Upper lobe of right lung (tissue), 1 donor: ENCODE data around the gene TTC7B. TPM values are rescaled to one million over a fixed set of nuclear protein-coding genes. Genes with fewer than 3 reads are reported as not detected.
A peak's percentile ranks its signal among the peaks of the same experiment; 100 is the strongest.

Experiments
- ATAC-seq: fragments of 200-7000 bp; cut with Tn5 transposase; one replicate; pipeline ENCODE4 v1.9.1; 2020; ENCODE audit warnings: mild to moderate bottlenecking, moderate library complexity
- DNase-seq: peaks from one replicate; pipeline ENCODE4 v3.0.0-alpha.2; 2020
- H3K27ac ChIP-seq: fragments of 200-600 bp; one replicate; pipeline ENCODE4 v1.8.0; 2022
- H3K27me3 ChIP-seq: fragments of 200-600 bp; one replicate; pipeline ENCODE4 v1.8.0; 2022; ENCODE audit warnings: mild to moderate bottlenecking
- H3K36me3 ChIP-seq: fragments of 200-600 bp; one replicate; pipeline ENCODE4 v1.8.0; 2022
- H3K4me1 ChIP-seq: fragments of 200-600 bp; one replicate; pipeline ENCODE4 v1.8.0; 2022
- H3K4me3 ChIP-seq: fragments of 200-600 bp; one replicate; pipeline ENCODE4 v1.8.0; 2022; ENCODE audit warnings: mild to moderate bottlenecking
- H3K9me3 ChIP-seq: fragments of 200-600 bp; one replicate; pipeline ENCODE4 v1.8.0; 2022
- intact Hi-C: fragments of 100-400 bp; cut with DNase I; formaldehyde crosslinking; loops from one replicate; pipeline ENCODE4 v1.11.0; 2022
- total RNA-seq: library from RNA; stranded (reverse); fragmentation: NEBNext Ultra II Directional; extraction: Animal tissue kit (Norgen Biotek cat#: 25700); gene quantifications from one replicate; pipeline ENCODE4 v1.2.1, GENCODE V29; 2021
- TF ChIP-seq, protein P1 (sequence below): fragments of 200-600 bp; IDR thresholded peaks from one replicate; pipeline ENCODE4 v1.8.0; 2022; ENCODE audit warnings: antibody characterized with exemption
- donor health status: DM: no; HTN: yes; CAD: no; lungs with severe emphysema.

Gene TTC7B
- total RNA-seq, 1 donor from 2014 or later: 41.5 TPM

DNA sequence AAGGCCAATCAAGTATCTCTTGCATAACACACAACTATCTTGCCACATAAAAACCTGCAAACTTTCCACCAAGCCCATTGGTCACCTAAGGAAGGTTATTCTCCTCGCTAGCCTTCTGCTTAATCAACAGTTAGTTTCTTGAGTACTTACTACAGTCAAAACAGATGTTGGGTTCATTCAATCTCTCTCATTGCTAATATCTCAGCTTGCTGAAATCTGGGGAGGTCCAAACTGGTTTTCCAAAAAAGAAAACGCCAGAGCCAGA, 74.6 kb downstream of the TTC7B start:
- no peaks in the 10 kb centered on the region for H3K36me3 ChIP-seq
- H3K4me3 ChIP-seq: no peak overlapping the region
- ATAC-seq (no peak), DNase-seq (no peak)
- H3K9me3 ChIP-seq: no peaks in the 10 kb centered on the region
- intact Hi-C loops: no loop called here
- H3K27ac ChIP-seq: no peak overlapping the region
- no peaks in the 10 kb centered on the region for H3K27me3 ChIP-seq
- TF ChIP-seq, protein P1, sequence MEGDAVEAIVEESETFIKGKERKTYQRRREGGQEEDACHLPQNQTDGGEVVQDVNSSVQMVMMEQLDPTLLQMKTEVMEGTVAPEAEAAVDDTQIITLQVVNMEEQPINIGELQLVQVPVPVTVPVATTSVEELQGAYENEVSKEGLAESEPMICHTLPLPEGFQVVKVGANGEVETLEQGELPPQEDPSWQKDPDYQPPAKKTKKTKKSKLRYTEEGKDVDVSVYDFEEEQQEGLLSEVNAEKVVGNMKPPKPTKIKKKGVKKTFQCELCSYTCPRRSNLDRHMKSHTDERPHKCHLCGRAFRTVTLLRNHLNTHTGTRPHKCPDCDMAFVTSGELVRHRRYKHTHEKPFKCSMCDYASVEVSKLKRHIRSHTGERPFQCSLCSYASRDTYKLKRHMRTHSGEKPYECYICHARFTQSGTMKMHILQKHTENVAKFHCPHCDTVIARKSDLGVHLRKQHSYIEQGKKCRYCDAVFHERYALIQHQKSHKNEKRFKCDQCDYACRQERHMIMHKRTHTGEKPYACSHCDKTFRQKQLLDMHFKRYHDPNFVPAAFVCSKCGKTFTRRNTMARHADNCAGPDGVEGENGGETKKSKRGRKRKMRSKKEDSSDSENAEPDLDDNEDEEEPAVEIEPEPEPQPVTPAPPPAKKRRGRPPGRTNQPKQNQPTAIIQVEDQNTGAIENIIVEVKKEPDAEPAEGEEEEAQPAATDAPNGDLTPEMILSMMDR: no peak
- H3K4me1 ChIP-seq: no peaks in the 10 kb centered on the region

DNA sequence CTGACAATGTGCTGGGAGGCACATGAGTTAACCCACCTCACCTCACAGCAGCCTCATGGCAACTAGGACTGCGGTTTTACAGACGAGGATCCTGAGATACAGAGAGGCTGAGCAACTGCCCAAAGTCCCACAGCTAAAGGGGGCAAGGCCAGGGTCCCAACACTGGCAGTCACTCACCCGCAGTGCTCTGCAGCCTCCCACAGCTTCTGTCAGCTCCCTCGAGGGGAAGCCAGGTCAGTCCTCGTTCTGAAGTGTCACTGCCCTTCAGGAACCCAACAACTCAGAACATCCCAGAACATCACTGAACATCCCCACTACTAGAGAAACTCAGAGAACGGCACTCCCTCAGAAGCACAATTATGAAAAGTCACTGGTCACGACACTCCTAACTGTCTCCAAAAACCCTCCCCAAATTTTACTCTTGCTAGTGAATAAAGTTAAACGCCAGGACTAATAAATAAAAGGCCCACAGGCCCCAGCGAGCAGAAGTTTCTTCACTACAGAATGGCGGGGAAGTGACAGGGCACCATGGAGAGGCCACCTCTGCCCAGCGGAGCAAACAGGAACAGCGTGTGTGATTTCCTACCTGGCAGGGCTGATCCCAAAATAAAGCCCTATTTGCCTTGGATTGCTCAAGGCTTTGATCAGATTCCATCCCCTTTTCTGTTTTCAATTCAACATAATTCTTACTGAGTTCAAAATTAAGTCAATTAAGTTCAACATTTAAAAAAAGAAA, 75.1 kb downstream of the TTC7B start:
- intact Hi-C loops: no loop called here
- Histone ChIP-seq H3K36me3 (no peaks in the 10 kb centered on the region), H3K27me3 (no peaks in the 10 kb centered on the region), H3K4me3 (no peak overlapping the region), H3K4me1 (no peaks in the 10 kb centered on the region), H3K9me3 (no peaks in the 10 kb centered on the region), H3K27ac (no peak overlapping the region)
- ATAC-seq (no peak), DNase-seq (no peak)
- TF ChIP-seq, protein P1: no peak

DNA sequence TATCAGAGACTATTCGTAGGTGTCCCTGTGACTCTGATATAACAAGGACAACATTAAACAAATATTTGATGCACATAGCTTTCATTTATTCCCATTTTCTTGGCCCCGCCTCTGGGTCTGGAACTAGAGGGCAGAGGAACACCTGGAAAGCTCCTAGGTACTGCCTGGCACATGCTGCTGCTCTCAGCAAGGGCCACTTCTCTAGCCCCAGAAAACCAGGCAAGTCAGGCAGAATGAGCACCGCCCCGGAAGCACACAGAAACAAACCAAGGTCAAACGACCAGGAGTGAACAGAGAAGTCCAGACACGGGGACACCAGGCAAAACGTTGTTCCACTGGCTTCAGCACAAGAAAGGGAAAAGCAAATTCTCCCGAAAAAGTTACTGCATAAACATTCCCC, 76.1 kb downstream of the TTC7B start:
- Histone ChIP-seq H3K36me3 (no peaks in the 10 kb centered on the region), H3K27me3 (no peaks in the 10 kb centered on the region), H3K4me1 (no peaks in the 10 kb centered on the region), H3K9me3 (no peaks in the 10 kb centered on the region), H3K4me3 (no peak overlapping the region), H3K27ac (no peak overlapping the region)
- DNase-seq: no peak
- TF ChIP-seq, protein P1: no peak
- intact Hi-C loops: no loop called here
- no peak for ATAC-seq

DNA sequence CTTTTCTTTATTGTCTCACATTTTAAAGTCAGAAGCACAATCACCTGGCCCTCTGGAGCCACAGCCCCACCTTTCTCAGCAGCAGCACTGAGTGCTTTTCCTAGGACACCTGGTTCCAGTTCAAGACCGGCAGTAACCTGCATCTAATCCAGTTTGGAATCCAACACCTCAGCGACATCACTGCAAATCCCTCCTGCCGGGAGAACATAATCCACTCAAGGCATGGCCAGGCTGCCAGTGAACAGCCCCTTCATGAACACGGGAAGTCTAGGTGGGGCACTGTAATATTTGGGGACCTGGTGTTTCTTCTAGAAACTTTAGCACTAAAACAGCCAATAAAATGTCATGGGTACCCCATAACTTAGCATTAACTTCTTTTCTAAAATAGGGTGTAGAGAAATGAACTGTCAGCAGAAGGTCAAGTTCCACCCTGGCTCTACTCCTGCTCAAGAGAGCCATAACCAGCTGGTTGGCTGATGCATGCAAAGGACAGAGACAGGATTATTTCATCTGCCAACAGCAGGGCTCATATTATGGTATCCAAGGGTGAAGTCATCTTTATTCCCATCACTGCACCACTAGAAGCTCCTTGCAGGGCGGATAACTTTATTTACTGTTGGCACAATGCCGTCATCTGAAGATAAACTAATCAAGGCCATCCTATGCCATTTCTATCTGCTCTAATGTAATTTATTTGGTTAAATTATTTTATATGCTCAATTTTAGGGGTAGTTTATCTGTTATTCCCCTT, 76.7 kb downstream of the TTC7B start:
- Histone ChIP-seq H3K36me3 (no peaks in the 10 kb centered on the region), H3K4me3 (no peak overlapping the region), H3K4me1 (no peaks in the 10 kb centered on the region), H3K27me3 (no peaks in the 10 kb centered on the region), H3K27ac (peak overlapping the region; percentile 28), H3K9me3 (no peaks in the 10 kb centered on the region)
- TF ChIP-seq, protein P1: no peak
- DNase-seq (no peak), ATAC-seq (no peak)
- intact Hi-C loops: no loop called here

DNA sequence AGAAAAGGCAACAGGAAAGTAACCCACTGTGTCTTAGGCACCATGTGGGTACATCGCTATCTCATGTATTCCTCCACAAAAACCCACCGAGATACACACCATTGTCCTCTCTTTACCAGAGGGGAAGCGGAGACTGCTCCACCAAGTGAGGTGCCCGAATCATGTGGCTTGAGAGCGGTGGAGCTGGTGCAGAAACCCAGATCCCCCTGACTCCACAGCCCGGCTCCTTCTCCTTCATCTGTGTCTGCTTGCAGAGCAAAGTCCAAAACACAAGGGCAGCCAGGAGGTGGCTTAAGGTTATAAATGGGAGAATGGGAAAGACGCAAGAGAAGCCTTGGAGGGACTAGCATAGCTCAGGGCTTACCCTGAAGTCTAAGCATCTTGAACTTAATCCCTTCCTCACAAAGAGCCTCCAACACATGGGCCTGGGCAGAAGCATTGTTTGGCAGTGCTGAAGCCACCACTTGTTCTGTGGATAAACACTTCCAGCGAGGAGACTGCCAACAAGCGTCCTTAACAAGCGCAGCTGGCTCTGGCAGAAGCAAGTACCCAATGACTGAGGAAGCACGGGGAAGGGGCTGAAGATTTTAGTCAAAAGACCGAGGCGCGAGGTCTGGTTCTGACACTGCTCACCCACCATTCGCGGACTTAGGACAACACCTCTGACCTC, 83.0 kb downstream of the TTC7B start:
- Histone ChIP-seq H3K27me3 (no peaks in the 10 kb centered on the region), H3K27ac (no peak overlapping the region), H3K4me1 (no peaks in the 10 kb centered on the region), H3K4me3 (no peak overlapping the region), H3K9me3 (no peaks in the 10 kb centered on the region), H3K36me3 (no peaks in the 10 kb centered on the region)
- intact Hi-C loops: no loop called here
- DNase-seq (no peak), ATAC-seq (no peak)
- TF ChIP-seq, protein P1: no peak
